HepG2 (cell line): ENCODE measurements around the gene P3H3. TPM values are rescaled to one million over a fixed set of nuclear protein-coding genes. Genes with fewer than 3 reads are reported as not detected.
A peak's percentile ranks its signal among the peaks of the same experiment; 100 is the strongest.

Source experiments
- CBX5 ChIP-seq: sonication (generic); formaldehyde crosslinking; IDR thresholded peaks from 2 replicates; pipeline ENCODE4 v1.4.0; 2020; ENCODE audit warnings: missing genetic modification reagents, borderline replicate concordance
- HNF4A ChIP-seq: sonication (generic); formaldehyde crosslinking; IDR thresholded peaks from 2 replicates; pipeline ENCODE4 v1.4.0; 2020; ENCODE audit warnings: missing genetic modification reagents
- MED1 ChIP-seq: sonication (generic); formaldehyde crosslinking; IDR thresholded peaks from 2 replicates; pipeline ENCODE4 v1.4.0; 2020; ENCODE audit warnings: missing genetic modification reagents
- MED8 ChIP-seq: sonication (generic); formaldehyde crosslinking; IDR thresholded peaks from 2 replicates; pipeline ENCODE4 v1.8.1; 2023; ENCODE audit warnings: mild to moderate bottlenecking, missing genetic modification reagents; ENCODE audit not compliant: insufficient replicate concordance
- MLLT10 ChIP-seq: sonication (generic); formaldehyde crosslinking; IDR thresholded peaks from 2 replicates; pipeline ENCODE4 v1.4.0; 2020; ENCODE audit warnings: missing genetic modification reagents
- MTA1 ChIP-seq: sonication (generic); formaldehyde crosslinking; IDR thresholded peaks from 2 replicates; pipeline ENCODE4 v1.4.0; 2020; ENCODE audit warnings: missing genetic modification reagents, mild to moderate bottlenecking, borderline replicate concordance
- MXI1 ChIP-seq: IDR thresholded peaks from 3 replicates; pipeline ENCODE4 v1.6.1; 2012; ENCODE audit warnings: low read depth, low read length, inconsistent platforms, borderline replicate concordance
- NFRKB ChIP-seq: fragments of 450-650 bp; IDR thresholded peaks from 2 replicates; pipeline ENCODE4 v1.6.1; 2017
- RARA ChIP-seq: IDR thresholded peaks from 2 replicates; pipeline ENCODE4 v1.6.1; 2016; ENCODE audit warnings: missing genetic modification reagents, missing compliant biosample characterization
- RBAK ChIP-seq: sonication (generic); formaldehyde crosslinking; IDR thresholded peaks from 2 replicates; pipeline ENCODE4 v1.5.1; 2020; ENCODE audit warnings: mild to moderate bottlenecking, missing genetic modification reagents
- SAP130 ChIP-seq: IDR thresholded peaks from 2 replicates; pipeline ENCODE4 v1.6.1; 2016; ENCODE audit warnings: low read depth
- SOX13 ChIP-seq, 3 experiments: fragments of 450-650 bp in 1 of 3; sonication (generic) in 1 of 3; formaldehyde crosslinking in 1 of 3; IDR thresholded peaks in 2 of 3; conservative IDR thresholded peaks in 1 of 3; 2 replicates each; pipeline versions ENCODE4 v1.5.0 to v1.6.1; 2016 to 2020; ENCODE audit warnings: antibody characterized with exemption in 1 of 3, mild to moderate bottlenecking in 1 of 3, missing compliant biosample characterization in 1 of 3, missing genetic modification reagents in 1 of 3, moderate library complexity in 1 of 3
- TBX2 ChIP-seq: sonication (generic); formaldehyde crosslinking; IDR thresholded peaks from 2 replicates; pipeline ENCODE4 v1.5.0; 2020; ENCODE audit warnings: missing genetic modification reagents, mild to moderate bottlenecking, borderline replicate concordance
- ZBTB38 ChIP-seq: sonication (generic); formaldehyde crosslinking; IDR thresholded peaks from 2 replicates; pipeline ENCODE4 v1.5.1; 2020; ENCODE audit warnings: mild to moderate bottlenecking, missing genetic modification reagents
- ZC3H13 ChIP-seq: sonication (generic); formaldehyde crosslinking; IDR thresholded peaks from 2 replicates; pipeline ENCODE4 v1.8.1; 2023; ENCODE audit warnings: mild to moderate bottlenecking, missing genetic modification reagents, moderate library complexity
- ZFP82 ChIP-seq: sonication (generic); formaldehyde crosslinking; IDR thresholded peaks from 2 replicates; pipeline ENCODE4 v1.5.1; 2020; ENCODE audit warnings: mild to moderate bottlenecking, missing genetic modification reagents, borderline replicate concordance
- ZNF543 ChIP-seq: sonication (generic); formaldehyde crosslinking; IDR thresholded peaks from 2 replicates; pipeline ENCODE4 v1.4.0; 2020; ENCODE audit warnings: mild to moderate bottlenecking, missing genetic modification reagents
- ZNF607 ChIP-seq: sonication (generic); formaldehyde crosslinking; IDR thresholded peaks from 2 replicates; pipeline ENCODE4 v1.5.1; 2020; ENCODE audit warnings: missing genetic modification reagents, mild to moderate bottlenecking, borderline replicate concordance
- ZNF788 ChIP-seq: sonication (generic); formaldehyde crosslinking; IDR thresholded peaks from 2 replicates; pipeline ENCODE4 v1.5.0; 2020; ENCODE audit warnings: mild to moderate bottlenecking, missing genetic modification reagents, borderline replicate concordance
- polyA plus RNA-seq, 8 experiments: library from polyadenylated mRNA; depleted of rRNA in 3 of 8; stranded (reverse) in 7 of 8; unstranded in 1 of 8; fragments of >200 nt; fragmentation: Illumina TruSeq in 4 of 8; extraction: Trizol in 4 of 8; gene quantifications; 2 replicates each; pipeline versions ENCODE4 v1.2.1 to v1.2.3, GENCODE V29; 2011 to 2016; ENCODE audit warnings: low read depth in 4 of 8, missing spikeins in 1 of 8, mixed read lengths in 1 of 8; ENCODE audit not compliant: insufficient read depth in 1 of 8
- total RNA-seq, 5 experiments: library from RNA; depleted of rRNA; stranded (reverse); fragments of >200 nt; fragmentation: Illumina TruSeq; extraction: Trizol; gene quantifications; 2 replicates each; pipeline ENCODE4 v1.2.3, GENCODE V29; 2016; ENCODE audit warnings: low read depth in 1 of 5
- TF ChIP-seq, protein P1 (sequence below): IDR thresholded peaks from 2 replicates; pipeline ENCODE4 v1.4.0; 2020; ENCODE audit warnings: mild to moderate bottlenecking, missing genetic modification reagents
- TF ChIP-seq, protein P2 (sequence below): sonication (generic); formaldehyde crosslinking; IDR thresholded peaks from 2 replicates; pipeline ENCODE4 v1.8.0; 2022; ENCODE audit warnings: low read depth, missing genetic modification reagents
- TF ChIP-seq, protein P3 (sequence below): IDR thresholded peaks from 2 replicates; pipeline ENCODE4 v1.6.1; 2012; ENCODE audit warnings: inconsistent platforms
- TF ChIP-seq, protein P4 (sequence below): sonication (generic); formaldehyde crosslinking; IDR thresholded peaks from 2 replicates; pipeline ENCODE4 v1.8.0; 2022; ENCODE audit warnings: mild to moderate bottlenecking, missing genetic modification reagents

Gene P3H3
- total and polyA plus RNA-seq, 2 of the 13 experiments (the other 11 are each of a cell fraction or from before 2014, with no cell fraction given) = 20.1 to 20.5 TPM

DNA sequence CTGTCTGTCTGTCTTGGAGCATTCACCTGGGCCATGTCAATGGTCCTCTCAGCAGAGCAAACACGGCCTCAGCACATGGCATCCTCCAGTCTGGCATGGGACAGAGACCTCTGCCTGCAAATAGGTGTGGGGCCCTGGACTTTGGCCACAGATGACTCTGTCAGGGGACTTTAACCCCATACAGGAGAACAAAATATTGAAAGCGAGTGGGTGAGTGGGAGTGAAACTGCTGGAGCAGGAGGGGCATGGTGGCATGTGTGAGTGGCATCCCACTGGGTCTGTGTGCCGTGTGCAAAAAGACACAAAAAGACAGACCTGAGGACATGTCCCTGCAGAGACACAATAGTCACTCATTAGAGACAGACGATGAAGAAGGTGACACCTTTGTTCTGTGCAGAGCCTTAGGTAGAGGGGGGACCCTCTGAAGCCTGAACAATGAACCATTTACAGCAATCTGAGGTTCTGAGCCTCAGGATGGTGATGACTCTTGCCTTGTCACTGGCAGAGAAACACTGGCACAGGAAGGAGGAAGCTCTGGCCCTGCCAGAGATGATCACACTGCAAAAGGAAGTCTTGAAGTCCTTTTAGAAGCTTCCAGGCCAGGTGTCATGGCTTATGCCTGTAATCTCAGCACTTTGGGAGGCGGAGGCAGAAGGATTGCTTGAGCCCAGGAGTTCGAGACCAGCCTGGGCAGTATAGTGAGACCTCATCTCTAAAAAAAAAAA lies 48.3 kb upstream of the P3H3 start (continued):
- TF ChIP-seq HNF4A (CRISPR knock-in tag) (peak; percentile 89), MXI1 (peak; percentile 55; the same call in 1 of the 3 replicates), SAP130 (CRISPR knock-in tag) (peak; percentile 53; the same call in 1 of the 2 replicates), MED1 (peak; percentile 22; the same call in 1 of the 2 replicates), ZC3H13 (CRISPR knock-in tag) (no peak), ZNF607 (CRISPR knock-in tag) (0 out of 2 replicates have a peak, but pooled peaks have one; percentile 8), MED8 (CRISPR knock-in tag) (no peak), ZNF543 (peak; percentile 69; the same call in 1 of the 2 replicates), ZFP82 (CRISPR knock-in tag) (0 out of 2 replicates have a peak, but pooled peaks have one; percentile 37), RARA (CRISPR knock-in tag) (no peak), NFRKB (no peak), MTA1 (CRISPR knock-in tag) (peak; percentile 80), ZNF788 (CRISPR knock-in tag) (0 out of 2 replicates have a peak, but pooled peaks have one; percentile 51), SOX13 (IDR thresholded peaks at IDR 0.05) (peak; percentile 18; the same call in 1 of the 2 replicates), SOX13 (CRISPR knock-in tag; conservative IDR thresholded peaks at IDR 0.05 in 1 of 2, IDR thresholded peaks at IDR 0.05 in 1 of 2) (no peak), CBX5 (CRISPR knock-in tag) (no peak), ZBTB38 (CRISPR knock-in tag) (no peak), MLLT10 (CRISPR knock-in tag) (no peak), TBX2 (peak; percentile 44; the same call in 1 of the 2 replicates), RBAK (CRISPR knock-in tag) (no peak)
- TF ChIP-seq, protein P1, sequence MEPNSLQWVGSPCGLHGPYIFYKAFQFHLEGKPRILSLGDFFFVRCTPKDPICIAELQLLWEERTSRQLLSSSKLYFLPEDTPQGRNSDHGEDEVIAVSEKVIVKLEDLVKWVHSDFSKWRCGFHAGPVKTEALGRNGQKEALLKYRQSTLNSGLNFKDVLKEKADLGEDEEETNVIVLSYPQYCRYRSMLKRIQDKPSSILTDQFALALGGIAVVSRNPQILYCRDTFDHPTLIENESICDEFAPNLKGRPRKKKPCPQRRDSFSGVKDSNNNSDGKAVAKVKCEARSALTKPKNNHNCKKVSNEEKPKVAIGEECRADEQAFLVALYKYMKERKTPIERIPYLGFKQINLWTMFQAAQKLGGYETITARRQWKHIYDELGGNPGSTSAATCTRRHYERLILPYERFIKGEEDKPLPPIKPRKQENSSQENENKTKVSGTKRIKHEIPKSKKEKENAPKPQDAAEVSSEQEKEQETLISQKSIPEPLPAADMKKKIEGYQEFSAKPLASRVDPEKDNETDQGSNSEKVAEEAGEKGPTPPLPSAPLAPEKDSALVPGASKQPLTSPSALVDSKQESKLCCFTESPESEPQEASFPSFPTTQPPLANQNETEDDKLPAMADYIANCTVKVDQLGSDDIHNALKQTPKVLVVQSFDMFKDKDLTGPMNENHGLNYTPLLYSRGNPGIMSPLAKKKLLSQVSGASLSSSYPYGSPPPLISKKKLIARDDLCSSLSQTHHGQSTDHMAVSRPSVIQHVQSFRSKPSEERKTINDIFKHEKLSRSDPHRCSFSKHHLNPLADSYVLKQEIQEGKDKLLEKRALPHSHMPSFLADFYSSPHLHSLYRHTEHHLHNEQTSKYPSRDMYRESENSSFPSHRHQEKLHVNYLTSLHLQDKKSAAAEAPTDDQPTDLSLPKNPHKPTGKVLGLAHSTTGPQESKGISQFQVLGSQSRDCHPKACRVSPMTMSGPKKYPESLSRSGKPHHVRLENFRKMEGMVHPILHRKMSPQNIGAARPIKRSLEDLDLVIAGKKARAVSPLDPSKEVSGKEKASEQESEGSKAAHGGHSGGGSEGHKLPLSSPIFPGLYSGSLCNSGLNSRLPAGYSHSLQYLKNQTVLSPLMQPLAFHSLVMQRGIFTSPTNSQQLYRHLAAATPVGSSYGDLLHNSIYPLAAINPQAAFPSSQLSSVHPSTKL = peak; percentile 36; the same call in 1 of the 2 replicates
- TF ChIP-seq, protein P2, sequence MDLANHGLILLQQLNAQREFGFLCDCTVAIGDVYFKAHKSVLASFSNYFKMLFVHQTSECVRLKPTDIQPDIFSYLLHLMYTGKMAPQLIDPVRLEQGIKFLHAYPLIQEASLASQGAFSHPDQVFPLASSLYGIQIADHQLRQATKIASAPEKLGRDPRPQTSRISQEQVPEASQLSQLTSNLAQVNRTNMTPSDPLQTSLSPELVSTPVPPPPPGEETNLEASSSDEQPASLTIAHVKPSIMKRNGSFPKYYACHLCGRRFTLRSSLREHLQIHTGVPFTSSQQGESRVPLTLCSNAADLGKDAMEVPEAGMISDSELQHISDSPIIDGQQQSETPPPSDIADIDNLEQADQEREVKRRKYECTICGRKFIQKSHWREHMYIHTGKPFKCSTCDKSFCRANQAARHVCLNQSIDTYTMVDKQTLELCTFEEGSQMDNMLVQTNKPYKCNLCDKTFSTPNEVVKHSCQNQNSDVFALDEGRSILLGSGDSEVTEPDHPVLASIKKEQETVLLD = no peak
- TF ChIP-seq, protein P3, sequence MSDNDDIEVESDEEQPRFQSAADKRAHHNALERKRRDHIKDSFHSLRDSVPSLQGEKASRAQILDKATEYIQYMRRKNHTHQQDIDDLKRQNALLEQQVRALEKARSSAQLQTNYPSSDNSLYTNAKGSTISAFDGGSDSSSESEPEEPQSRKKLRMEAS = peak; percentile 89
- TF ChIP-seq, protein P4, sequence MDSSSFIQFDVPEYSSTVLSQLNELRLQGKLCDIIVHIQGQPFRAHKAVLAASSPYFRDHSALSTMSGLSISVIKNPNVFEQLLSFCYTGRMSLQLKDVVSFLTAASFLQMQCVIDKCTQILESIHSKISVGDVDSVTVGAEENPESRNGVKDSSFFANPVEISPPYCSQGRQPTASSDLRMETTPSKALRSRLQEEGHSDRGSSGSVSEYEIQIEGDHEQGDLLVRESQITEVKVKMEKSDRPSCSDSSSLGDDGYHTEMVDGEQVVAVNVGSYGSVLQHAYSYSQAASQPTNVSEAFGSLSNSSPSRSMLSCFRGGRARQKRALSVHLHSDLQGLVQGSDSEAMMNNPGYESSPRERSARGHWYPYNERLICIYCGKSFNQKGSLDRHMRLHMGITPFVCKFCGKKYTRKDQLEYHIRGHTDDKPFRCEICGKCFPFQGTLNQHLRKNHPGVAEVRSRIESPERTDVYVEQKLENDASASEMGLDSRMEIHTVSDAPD (CRISPR knock-in tag) = no peak
